HG03060 (cell line): ENCODE results near the gene MESP1.

Source experiments
- ATAC-seq: cut with Tn5 transposase; IDR thresholded peaks from one replicate; pipeline ENCODE4 v1.9.1; 2021; ENCODE audit warnings: low read depth, moderate number of reproducible peaks; ENCODE audit not compliant: unreplicated experiment

Gene MESP1

DNA sequence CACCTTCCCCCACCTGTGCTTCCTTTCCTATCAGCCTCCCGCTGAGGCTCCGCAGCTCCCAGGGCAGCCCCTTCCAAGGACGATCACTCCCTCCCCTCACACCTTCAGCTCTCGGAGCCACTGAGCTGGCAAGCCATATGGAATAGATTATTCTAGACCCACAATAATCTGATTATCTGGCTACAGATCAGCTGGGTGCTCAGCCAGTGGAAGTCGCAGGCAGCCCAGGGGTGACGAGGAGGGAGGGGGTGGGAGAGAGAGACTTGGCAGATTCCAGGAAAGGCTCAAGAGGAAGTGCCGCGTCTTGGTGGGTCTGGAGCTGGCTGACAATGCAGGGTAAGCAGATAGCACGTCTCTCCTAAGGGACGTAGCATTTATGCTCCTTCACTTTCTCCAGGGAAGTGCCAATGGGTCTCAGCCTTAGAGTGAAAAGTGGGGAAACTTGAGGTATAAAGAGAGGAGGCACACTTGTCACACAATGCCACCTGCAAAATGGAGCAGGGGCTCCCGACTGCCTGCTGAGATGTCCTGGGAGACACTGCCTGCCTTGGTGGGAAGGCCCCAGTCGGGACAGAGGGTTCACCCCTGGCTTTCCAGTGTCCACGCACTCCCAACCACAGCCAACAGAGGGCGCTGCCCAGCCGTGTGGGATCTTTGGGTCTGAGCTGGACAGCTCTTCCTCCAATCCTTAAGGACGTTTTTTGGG, 9.4 kb upstream of the MESP1 start:
- ATAC-seq: no peak

DNA sequence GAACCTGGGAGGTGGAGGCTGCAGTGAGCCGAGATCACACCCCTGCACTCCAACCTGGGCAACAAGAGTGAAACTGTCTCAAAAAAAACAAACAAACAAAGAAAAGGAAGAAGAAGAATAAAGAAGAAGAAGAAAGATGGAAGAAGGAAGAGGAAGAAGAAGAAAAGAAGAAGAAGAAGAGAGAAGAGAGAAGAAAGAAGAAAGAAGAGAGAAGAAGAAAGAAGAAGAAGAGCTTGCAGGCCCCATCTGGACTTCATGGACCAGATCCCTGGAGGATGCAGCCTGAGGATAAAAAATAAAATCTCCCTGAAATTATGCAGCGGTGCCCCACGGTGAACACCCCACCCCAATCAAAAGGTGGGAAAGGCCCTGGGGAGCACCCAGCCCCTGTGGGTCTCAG, 8.8 kb upstream of the MESP1 start:
- no peak for ATAC-seq

DNA sequence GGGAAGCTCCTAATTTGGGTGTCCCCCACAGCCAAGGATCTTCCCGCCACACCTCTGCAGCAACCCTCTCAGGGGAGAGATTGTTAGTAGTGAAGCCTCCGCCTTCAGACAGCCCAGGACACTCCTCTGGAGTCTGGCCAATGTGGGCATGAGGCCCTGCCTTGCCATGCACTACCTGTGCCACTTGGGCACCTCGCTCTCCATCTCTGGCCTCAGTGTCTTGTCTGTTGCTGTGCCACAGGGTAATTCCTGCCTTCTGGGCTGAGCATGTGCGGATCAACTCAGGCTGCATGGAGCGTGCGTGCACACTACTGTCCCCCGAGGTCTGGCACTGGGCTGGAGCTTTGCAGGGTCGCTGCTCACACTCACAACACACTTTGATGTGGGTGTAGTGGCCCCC, 7.9 kb upstream of the MESP1 start:
- ATAC-seq: no peak

DNA sequence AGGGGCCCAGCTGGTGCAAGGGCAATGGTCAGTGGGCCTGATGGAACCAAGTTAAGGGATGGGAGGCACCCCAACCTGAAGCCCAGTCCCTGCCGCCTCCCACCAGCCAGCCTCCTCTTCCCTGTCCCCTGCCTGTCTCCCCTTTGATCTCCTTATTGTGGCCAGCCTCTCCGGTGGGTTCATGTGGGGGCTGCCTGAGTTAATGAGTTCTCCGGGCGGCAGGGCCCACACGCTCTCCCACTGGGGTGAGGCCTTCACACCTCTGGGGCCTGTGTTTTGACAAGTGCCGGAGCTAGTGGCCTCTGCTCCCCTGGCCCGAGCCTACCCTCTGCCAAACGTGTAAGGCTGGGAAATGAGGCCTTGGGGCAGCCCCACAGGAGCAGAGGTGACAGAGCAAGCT, 7.2 kb upstream of the MESP1 start:
- ATAC-seq: no peak

DNA sequence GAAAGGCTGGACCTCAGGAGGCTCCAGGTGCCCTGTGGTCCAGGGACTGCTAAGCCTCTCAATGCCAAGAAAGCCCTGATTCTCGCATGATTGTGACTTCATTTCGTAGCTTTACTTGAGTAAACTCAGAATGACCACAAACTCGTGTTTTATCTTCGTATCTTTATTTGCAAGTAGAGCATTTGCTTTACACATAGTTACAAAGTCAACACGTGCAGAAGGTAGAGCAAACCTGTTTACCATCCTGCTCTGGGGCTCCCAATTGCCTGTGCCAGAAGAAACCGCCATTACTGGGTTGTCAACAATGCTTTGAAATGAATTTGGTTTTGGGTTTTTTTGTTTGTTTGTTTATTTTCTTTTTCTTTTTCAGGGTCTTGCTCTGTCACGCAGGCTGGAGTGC, 5.8 kb upstream of the MESP1 start:
- ATAC-seq: no peak

DNA sequence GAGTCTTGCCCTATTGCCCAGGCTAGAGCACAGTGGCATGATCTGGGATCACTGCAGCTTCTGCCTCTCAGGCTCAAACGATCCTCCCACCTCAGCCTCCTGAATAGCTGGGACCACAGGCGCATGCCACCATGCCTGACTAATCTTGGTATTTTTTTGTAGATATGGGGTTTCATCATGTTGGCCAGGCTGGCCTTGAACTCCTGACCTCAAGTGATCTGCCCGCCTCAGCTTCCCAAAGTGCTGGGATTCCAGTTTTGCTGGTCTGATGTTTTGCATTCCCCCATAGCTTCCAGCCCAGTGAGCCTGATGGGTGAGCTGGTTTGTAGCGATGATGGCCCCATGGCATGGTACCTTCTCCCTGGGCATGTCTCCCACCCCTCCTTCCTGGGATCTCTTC, 4.7 kb upstream of the MESP1 start:
- no peak for ATAC-seq

DNA sequence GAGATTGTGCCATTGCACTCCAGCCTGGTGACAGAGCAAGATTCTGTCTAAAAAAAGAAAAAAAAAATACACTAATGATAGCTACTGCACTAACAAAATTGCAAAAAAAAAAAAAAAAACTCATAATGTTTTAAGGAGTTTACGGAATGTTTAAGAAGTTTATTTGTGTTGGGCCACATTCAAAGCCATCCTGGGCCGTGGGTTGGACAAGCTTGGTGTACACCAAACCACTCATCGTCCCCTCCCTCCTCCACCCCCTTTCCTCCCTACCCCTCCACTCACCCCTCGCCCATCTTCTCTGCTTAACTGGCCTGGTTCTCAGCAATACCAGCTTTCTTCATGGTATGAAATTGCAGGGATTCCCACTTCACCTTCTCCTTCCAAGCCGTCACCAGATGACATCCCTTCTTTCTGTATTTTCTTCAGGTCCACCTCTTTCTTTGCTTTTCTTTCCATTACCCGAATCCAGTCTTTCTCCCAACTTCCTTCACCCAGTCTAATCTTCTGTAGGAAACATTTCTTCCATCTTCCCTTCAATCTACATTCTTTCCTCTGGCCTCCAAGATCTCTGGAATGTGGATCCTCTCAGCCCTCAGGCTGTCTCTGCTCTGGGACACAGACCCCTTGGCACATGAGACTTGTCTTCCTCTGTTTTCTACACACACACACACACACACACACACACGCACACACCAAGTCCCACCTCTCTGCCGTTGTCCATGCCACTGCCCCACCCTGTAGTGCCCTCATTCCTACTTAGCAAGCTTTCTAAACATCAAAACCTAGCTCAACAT, 3.5 kb upstream of the MESP1 start:
- no peak for ATAC-seq

DNA sequence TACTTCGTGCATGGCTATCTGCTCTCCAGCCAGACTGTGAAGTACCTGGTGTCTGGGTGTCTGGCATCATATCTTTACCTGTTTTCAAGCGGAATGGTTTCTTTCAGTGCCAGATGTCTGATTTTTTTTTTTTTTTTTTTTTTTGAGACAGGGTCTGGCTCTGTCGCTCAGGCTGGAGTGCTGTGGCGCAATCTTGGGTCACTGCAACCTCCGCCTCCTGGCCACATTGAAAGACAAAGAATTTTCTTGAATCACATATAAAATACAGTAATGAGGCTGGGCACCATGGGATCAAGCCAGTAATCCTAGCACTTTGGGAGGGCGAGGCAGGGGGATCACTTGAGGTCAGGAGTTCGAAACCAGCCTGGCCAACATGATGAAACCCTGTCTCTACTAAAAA, 2.8 kb upstream of the MESP1 start:
- ATAC-seq: no peak

DNA sequence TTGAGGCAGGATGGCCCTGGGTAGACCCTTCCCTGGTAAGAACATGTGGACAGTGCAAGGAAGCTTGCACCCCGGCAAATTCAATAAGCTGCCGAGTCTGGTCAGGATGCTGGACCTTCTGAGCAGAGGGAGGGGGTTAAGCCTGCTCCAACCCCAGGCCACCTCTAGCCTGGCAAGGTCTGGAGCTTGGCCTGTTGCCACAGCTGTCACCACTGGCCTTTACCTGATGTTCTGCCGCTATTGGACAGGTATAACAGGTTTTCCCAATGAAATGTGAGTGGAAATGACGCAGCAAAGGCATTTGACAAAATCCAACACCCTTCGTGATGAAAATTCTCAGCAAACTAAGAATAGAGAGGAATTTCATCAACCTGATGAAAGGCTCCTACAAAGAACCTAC, 699 bp upstream of the MESP1 start:
- ATAC-seq: no peak

DNA sequence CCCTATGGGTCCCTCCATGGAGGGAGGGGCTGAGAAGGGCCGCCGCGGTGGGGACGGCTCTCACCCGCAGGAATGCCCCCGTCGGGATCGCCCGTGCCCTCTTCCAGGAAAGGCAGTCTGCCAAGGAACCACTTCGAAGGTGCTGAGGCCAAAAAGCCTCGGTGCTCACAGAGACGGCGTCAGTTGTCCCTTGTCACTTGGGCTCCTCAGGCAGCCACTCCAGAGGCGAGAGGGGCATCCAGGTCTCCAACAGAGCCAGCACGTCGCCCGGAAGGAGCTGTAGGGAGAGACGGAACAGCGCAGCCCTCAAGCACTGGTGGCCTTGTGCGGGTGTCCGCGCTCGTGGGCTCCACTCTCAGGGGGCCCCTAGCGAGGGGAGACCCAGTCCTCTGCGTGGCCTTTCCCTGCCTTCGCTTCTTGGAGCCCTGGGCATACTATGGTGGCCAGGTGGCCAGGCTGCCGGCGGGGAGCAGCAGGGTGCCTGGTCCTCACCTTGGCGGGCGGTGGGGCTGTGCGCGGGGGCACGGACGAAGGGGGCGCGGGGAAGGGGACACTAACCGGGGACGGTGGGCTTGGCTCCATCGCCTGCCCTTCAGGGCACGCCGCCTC, 994 bp downstream of the MESP1 start:
- ATAC-seq: no peak

DNA sequence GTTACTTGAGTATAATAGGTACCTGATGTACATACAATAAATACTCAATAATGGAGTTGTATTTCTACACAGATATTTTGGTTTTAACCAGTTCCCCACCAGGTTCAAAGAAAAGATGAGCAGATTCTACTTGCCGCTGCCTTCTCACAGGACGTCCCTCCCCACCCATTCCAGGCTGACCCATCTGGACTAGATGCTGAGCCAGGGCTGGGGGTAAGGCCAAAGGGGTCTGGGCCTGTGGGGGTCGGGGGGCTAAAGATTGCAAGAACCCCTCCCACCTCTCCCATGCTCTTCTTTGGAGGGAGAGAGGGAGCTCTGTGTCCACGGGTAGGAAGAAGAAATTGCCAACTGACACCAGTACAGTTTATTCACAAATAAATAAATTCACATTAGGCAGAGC, 1.5 kb downstream of the MESP1 start:
- ATAC-seq: no peak

DNA sequence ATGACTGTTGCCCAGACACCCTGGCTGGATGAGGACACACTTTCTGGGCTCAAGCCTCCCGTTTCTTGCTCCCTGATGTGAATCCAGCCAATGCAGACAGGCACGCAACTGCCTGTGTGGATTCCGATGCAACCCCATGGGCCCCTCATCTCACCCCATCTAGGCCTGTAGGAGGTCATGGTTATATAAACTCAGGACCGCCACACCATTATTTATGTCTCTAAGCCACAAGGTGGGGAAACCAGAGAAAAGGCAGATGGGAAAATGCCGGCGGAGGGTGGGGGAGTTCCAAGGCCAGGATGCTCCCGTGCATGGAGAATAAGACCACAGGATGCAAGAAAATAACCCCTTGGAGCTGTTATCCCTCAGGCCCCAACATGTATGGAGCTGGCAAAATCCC, 2.0 kb downstream of the MESP1 start:
- ATAC-seq: no peak

DNA sequence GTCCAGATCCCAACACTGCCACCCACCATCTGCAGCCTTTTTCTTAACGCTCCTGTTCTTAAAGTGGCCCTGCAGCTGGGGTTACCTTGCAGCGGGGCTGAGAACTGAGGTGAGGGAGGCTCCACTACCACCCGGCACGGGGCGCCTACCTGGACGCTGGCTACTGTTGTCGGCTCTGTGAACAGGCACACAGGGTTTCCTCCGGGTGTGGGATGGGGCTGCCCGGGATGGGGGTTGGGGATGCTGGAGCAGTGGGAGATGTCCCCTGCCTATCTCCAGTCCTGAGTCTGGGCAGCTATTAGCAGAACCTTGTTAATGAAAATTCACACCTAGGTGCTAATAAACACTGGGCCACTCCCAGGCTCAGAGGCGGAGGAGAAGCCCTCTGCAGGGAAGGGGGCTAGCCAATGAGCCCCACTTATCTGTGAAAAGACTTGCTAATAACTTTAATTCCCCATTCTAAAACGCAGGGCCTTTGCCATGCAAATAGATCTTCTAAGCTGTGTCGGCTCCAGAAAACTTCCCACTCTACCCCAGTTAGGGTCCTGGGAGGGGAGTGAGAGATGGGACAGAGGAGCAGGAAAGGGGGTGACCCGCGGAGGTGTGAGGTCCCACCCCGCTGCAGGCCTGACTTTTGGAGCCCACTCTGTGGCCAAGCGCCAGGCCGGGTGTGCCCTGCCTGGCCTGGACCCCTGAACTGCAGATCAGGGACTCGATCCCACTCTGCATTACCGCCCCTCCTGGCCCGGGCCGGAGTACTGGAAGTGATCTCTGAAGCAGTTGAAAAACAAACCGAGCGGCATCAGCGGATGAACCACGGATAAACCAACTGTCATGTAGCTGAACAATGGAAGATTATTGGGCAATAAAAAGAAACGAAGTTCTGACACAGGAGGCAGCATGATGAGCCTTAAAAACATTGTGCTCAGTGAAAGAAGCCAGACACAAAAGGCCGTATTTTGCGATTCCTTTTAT, 3.1 kb downstream of the MESP1 start:
- ATAC-seq: no peak

DNA sequence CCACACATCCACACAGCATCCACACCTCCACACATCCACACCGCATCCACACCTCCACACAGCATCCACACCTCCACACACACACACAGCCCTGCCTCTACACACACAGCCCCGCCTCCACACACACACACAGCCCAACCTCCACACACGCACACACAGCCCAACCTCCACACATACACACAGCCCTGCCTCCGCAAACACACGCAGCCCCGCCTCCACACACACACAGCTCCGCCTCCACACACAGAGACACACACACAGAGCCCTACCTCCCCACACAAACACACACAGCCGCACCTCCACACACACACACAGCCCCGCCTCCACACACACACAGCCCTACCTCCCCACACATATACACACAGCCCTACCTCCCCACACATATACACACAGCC, 4.7 kb downstream of the MESP1 start:
- ATAC-seq: no peak

DNA sequence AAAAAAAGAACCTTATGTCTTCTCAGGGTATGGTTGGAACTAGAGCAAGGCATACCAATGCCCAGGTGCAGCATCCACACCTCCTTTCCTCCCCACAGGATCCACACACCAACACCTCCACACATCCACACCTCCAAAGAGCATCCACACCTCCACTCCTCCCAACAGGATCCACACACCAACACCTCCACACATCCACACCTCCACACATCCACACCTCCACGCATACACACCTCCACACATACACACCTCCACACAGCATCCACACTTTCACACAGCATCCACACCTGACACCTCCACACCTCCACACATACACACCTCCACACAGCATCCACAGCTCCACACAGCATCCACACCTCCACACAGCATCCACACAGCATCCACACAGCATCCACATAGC, 5.3 kb downstream of the MESP1 start:
- ATAC-seq: no peak

DNA sequence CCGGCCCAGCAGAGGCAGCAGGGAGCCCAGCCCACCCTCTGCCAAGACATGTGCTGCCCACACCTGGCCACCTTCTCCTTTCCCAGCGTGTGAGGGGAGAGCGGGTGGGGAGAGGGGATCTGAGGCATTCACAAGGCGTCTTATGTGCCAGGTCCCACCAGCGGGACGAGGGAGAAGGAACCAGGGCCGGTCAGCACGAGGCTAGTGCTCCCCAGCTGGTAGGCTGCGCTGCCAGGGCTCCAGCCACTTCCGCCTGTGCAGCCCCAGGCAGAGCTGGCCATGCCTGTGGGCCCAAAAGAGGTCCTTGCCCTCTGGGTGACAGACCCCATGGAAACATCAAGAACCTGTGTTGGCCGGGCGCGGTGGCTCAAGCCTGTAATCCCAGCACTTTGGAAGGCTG, 5.9 kb downstream of the MESP1 start:
- no peak for ATAC-seq

DNA sequence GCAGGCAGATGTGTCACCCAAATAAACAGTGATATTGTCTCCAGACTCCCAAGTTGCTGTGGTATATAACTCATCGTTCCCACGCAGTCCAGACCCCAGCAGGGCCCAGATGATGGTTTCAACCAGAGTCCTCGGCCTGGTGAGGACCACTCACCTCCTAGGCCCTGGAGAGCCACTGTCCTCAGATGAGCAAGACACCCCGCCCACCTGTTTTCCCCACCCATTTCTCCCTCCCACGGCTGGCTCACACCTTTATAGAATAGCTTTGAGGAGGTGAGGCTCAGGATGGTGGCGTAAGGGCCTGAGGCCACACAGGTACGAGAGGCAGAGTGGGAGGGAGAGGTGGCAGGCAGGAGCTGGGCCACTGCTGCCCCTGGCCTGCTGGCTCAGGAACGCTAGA, 7.5 kb downstream of the MESP1 start:
- no peak for ATAC-seq

DNA sequence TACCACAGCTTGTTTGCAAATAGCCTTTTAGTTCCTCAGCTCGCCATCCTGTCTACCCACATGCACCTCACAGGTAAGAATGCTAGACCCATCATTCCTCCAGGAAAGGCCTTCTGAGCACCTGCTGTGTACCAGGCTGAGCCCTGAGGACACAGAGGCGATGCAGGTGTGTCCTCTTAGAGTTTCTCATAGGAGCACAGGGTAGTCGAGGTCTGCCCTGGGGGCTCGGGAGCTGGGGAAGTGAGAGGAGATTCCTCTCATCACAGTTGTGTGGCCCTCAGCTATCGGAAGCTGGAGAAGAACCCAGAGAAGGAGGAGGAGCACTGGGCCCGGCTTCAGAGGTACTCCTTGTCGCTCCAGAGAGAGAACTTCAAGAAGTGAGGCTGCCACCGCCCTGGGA, 8.0 kb downstream of the MESP1 start:
- no peak for ATAC-seq

DNA sequence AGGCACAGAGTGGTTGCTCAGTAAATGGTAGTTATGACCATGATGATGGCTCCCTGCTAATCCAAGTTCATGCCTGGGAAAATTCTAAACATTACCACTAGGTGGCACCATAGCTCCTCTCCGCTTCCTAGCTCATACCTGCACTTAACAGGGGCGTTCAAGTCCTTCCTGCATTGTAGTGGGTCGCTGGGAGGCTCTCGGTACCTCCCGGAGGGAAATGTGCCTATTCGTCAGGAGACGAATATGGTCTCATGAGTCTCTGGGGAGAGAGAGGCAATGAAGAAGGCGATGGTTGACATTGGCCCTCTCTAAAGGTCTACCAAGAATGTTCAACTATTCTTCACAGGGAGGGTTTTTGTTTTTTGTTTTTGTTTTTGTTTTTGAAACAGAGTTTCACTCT, 10.9 kb downstream of the MESP1 start:
- ATAC-seq: no peak

DNA sequence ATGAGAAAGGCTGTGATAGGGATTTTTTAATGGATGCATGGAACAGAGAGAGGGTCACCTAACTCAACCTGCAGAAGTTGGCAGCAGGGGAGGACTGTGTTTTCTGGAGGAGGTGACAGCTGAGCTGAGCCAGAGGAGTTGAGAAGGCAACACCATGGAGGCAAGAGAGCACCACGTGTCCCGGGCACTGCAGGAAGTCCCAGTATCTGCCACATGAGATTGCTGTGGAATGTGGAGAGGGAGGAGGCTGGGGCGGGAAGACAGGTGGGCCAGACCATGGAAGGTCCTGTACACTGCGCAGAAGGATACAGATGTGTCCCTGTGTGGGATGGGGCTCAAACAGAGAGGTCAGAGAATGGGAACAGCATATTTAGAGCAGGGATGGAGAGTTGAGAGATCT, 15.3 kb downstream of the MESP1 start:
- no peak for ATAC-seq
